A172 (cell line): Measurements from ENCODE around the gene NTRK1. TPM values are rescaled to one million over a fixed set of nuclear protein-coding genes. Genes with fewer than 3 reads are reported as not detected.

Experiments used
- total RNA-seq: library from RNA; depleted of rRNA; stranded (reverse); fragments of >200 nt; shearing (Covaris generic); gene quantifications from 2 replicates; pipeline ENCODE4 v1.2.3, GENCODE V29; 2014; rRNA removed

NTRK1 gene
- total RNA-seq, 1 experiment from 2014 or later = 0.16 TPM

Other genes starting within 250 kb of the NTRK1 start
- 0.26 TPM in 1 of 2 replicates, not detected in the other for gene HAPLN2, start 241.4 kb upstream of the NTRK1 start, total RNA-seq
- gene BCAN, start 218.7 kb upstream of the NTRK1 start, total RNA-seq = not detected in 2 replicates
- 60.4 and 105 TPM in 2 replicates for gene NES, start 183.5 kb upstream of the NTRK1 start, total RNA-seq
- gene CRABP2, start 155.3 kb upstream of the NTRK1 start, total RNA-seq = 5.4 and 6.3 TPM in 2 replicates
- 4.9 and 5.7 TPM in 2 replicates for gene METTL25B, start 132.4 kb upstream of the NTRK1 start, total RNA-seq
- gene ISG20L2, start 132.1 kb upstream of the NTRK1 start, total RNA-seq = 18.9 and 25.6 TPM in 2 replicates
- 133 and 138 TPM in 2 replicates for gene MRPL24, start 119.8 kb upstream of the NTRK1 start, total RNA-seq
- 430 and 446 TPM in 2 replicates for gene HDGF, start 109.2 kb upstream of the NTRK1 start, total RNA-seq
- gene PRCC, start 93.3 kb upstream of the NTRK1 start, total RNA-seq = 40.3 and 51.5 TPM in 2 replicates
- gene SH2D2A, start 44.0 kb upstream of the NTRK1 start, total RNA-seq = 0.09 TPM in 1 of 2 replicates, not detected in the other
- not detected in 2 replicates for gene INSRR, start 1.7 kb upstream of the NTRK1 start, total RNA-seq
- 2.8 and 3.1 TPM in 2 replicates for gene PEAR1, start 32.9 kb downstream of the NTRK1 start, total RNA-seq
- gene LRRC71, start 59.8 kb downstream of the NTRK1 start, total RNA-seq = not detected in 2 replicates
- 21.5 and 21.7 TPM in 2 replicates for gene ARHGEF11, start 184.9 kb downstream of the NTRK1 start, total RNA-seq
- gene ETV3L, start 238.9 kb downstream of the NTRK1 start, total RNA-seq = not detected in 2 replicates